ENCODE results near the gene MGME1. TPM values are rescaled to one million over a fixed set of nuclear protein-coding genes. Genes with fewer than 3 reads are reported as not detected.

The MGME1 gene
- total and polyA plus RNA-seq, 2 of the 13 experiments (the other 11 are each of a cell fraction or from before 2014, with no cell fraction given) = 36.7 to 66.6 TPM

DNA sequence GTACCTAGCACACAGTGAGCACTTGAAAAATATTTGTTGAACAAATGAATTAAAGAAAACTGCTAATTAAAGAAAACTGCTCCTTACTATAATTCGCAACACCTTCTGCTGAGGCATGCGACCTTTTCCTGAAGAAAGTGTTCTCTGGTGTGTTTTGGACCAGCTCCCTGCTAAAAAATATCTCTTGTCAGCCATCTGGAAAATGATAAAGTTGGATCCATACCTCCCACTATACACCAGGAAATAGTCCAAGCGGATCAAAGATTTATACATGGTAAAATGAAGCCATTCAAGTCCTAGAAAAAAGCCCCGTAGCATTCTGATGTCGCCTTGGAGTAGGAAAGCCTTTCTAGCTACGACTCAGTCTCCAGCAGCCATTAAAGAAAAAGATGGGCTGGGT lies 45.6 kb downstream of the MGME1 start (continued):
- TF ChIP-seq JUN (CRISPR knock-in tag; IDR thresholded peaks at IDR 0.05) (no peak), SNRNP70 (IDR thresholded peaks at IDR 0.05; ENCODE audit: low read depth, low read length) (no peak), DR1 (CRISPR knock-in tag; IDR thresholded peaks at IDR 0.05) (no peak)

DNA sequence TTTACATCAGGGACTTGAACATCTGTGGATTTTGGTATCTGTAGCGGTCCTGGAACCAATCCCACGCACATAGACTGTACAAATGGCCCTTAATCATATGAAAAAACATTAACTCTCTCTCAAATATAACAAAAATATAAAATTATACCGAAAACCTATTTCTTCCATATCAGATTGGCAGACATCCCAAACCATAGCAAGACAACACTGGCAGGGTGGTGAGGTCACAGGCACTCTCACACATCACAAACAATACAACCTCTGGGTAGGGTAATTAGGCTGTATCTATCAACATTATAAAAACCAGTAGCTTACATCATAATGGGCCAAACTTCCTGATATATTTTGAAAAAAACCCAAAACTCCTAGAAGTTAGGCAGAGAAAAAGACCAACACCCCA lies 48.0 kb downstream of the MGME1 start:
- ChIA-PET CTCF (ENCODE audit: low intra/inter-chr PET ratio, low total read pairs) (no interaction called here), POLR2A (no interaction called here)
- ATAC-seq (no peak), FAIRE-seq (no peak), DNase-seq (ENCODE audit: low spot score) (no peak)
- Histone ChIP-seq H3K4me3 (replicated peaks in 1 of 3; ENCODE audit: insufficient read depth in 1 of 3, low read depth in 2 of 3, low read length in 3 of 3) (no peak overlapping the region), H3K36me3 (replicated peaks in 1 of 2; ENCODE audit: control insufficient read depth in 1 of 2, insufficient read depth in 2 of 2, low read length in 2 of 2) (no peaks in the 10 kb centered on the region), H3K27ac (ENCODE audit: extremely low read length, insufficient read depth, low read length) (no peak overlapping the region), H3K9ac (ENCODE audit: insufficient read depth, low read depth, low read length) (no peak overlapping the region), H3K4me1 (ENCODE audit: insufficient read depth, low read length) (peaks cover 3% of the 10 kb centered on the region), H3K79me2 (ENCODE audit: insufficient read depth, low read length) (no peaks in the 10 kb centered on the region), H3K9me3 (ENCODE audit: low read length) (no peaks in the 10 kb centered on the region), H3K4me2 (ENCODE audit: low read depth, low read length) (no peak overlapping the region), H4K20me1 (ENCODE audit: insufficient read depth, low read length) (no peaks in the 10 kb centered on the region), H3K27me3 (ENCODE audit: control insufficient read depth in 1 of 2, insufficient read depth in 2 of 2, low read length in 2 of 2) (peaks cover 2 to 18% of the 10 kb centered on the region in 2 experiments; a peak in 2 of 5 replicates), H2AFZ (ENCODE audit: low read length) (no peak overlapping the region)
- intact Hi-C loops (cut with micrococcal nuclease; ENCODE audit: unreplicated experiment) (no loop called here), in situ Hi-C loops (cut with HindIII; ENCODE audit: extremely low pct_ligation_motif_present, low pct_unique_long_range_greater_than_20kb) (no loop called here)
- BruUV-seq (replicated peaks) = no TSS peak
- WGBS (ENCODE audit: low lambda C conversion rate) = 1% methylated on average over 3 of the region's 3 CpGs
- no peak for TF ChIP-seq ZNF292 (CRISPR knock-in tag; IDR thresholded peaks at IDR 0.05; ENCODE audit: borderline replicate concordance, low read depth)
- TF ChIP-seq, protein P1, sequence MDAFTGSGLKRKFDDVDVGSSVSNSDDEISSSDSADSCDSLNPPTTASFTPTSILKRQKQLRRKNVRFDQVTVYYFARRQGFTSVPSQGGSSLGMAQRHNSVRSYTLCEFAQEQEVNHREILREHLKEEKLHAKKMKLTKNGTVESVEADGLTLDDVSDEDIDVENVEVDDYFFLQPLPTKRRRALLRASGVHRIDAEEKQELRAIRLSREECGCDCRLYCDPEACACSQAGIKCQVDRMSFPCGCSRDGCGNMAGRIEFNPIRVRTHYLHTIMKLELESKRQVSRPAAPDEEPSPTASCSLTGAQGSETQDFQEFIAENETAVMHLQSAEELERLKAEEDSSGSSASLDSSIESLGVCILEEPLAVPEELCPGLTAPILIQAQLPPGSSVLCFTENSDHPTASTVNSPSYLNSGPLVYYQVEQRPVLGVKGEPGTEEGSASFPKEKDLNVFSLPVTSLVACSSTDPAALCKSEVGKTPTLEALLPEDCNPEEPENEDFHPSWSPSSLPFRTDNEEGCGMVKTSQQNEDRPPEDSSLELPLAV (CRISPR knock-in tag; conservative IDR thresholded peaks at IDR 0.05; ENCODE audit: low read depth) = no peak
- no peak for TF ChIP-seq HNRNPK (IDR thresholded peaks at IDR 0.05; ENCODE audit: low read depth, low read length, poor library complexity, severe bottlenecking)
- TF ChIP-seq ZNF7 (CRISPR knock-in tag; IDR thresholded peaks at IDR 0.05) = no peak
- TF ChIP-seq, protein P2, sequence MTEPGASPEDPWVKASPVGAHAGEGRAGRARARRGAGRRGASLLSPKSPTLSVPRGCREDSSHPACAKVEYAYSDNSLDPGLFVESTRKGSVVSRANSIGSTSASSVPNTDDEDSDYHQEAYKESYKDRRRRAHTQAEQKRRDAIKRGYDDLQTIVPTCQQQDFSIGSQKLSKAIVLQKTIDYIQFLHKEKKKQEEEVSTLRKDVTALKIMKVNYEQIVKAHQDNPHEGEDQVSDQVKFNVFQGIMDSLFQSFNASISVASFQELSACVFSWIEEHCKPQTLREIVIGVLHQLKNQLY (CRISPR knock-in tag; IDR thresholded peaks at IDR 0.05) = no peak
- TF ChIP-seq ZNF556 (CRISPR knock-in tag; IDR thresholded peaks at IDR 0.05; ENCODE audit: borderline replicate concordance) = no peak
- no peak for TF ChIP-seq FOXC1 (CRISPR knock-in tag; IDR thresholded peaks at IDR 0.05; ENCODE audit: borderline replicate concordance)
- no peak for TF ChIP-seq ZKSCAN8 (CRISPR knock-in tag; IDR thresholded peaks at IDR 0.05; ENCODE audit: borderline replicate concordance)
- no peak for TF ChIP-seq ZZZ3 (CRISPR knock-in tag; IDR thresholded peaks at IDR 0.05; ENCODE audit: borderline replicate concordance)
- TF ChIP-seq, protein P3, sequence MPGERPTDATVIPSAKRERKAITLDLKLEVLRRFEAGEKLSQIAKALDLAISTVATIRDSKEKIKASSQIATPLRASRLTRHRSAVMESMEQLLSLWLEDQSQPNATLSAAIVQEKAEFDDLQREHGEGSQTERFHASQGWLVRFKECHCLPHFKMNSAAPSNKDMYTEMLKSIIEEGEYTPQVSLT (CRISPR knock-in tag; IDR thresholded peaks at IDR 0.05; ENCODE audit: borderline replicate concordance, low read depth) = no peak
- no peak for TF ChIP-seq ZNF672 (CRISPR knock-in tag; IDR thresholded peaks at IDR 0.05)
- no peak for TF ChIP-seq HOXA3 (CRISPR knock-in tag; IDR thresholded peaks at IDR 0.05)
- TF ChIP-seq, protein P4, sequence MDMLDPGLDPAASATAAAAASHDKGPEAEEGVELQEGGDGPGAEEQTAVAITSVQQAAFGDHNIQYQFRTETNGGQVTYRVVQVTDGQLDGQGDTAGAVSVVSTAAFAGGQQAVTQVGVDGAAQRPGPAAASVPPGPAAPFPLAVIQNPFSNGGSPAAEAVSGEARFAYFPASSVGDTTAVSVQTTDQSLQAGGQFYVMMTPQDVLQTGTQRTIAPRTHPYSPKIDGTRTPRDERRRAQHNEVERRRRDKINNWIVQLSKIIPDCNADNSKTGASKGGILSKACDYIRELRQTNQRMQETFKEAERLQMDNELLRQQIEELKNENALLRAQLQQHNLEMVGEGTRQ (IDR thresholded peaks at IDR 0.05; ENCODE audit: low read depth, low read length) = no peak
- TF ChIP-seq, protein P4 (CRISPR knock-in tag; IDR thresholded peaks at IDR 0.05; ENCODE audit: borderline replicate concordance) = no peak

All from HepG2 (cell line).